Left renal cortex interstitium (tissue), 4 donors: ENCODE measurements around the gene DOCK10. TPM values are rescaled to one million over a fixed set of nuclear protein-coding genes. Genes with fewer than 3 reads are reported as not detected.
"Not testable (repeated sequence)": the region's sequence is repeated elsewhere in the genome, so short reads cannot be mapped to it uniquely, and the experiment has no call there.

Source experiments
- DNase-seq, 4 donors: peaks; one replicate each; pipeline ENCODE4 v3.0.0-alpha.2; 2013; ENCODE audit warnings: low read depth in 4 of 4, low spot score in 2 of 4, missing footprints in 1 of 4
- polyA plus RNA-seq, 4 donors: library from polyadenylated mRNA; unstranded; fragments of 120-200 nt; gene quantifications; one replicate each; pipeline ENCODE4 v1.2.1, GENCODE V29; 2013; ENCODE audit not compliant: insufficient read length in 4 of 4

DOCK10 gene
- polyA plus RNA-seq, 4 donors: 10.6 to 13.3 (median 11.2) TPM

DNA sequence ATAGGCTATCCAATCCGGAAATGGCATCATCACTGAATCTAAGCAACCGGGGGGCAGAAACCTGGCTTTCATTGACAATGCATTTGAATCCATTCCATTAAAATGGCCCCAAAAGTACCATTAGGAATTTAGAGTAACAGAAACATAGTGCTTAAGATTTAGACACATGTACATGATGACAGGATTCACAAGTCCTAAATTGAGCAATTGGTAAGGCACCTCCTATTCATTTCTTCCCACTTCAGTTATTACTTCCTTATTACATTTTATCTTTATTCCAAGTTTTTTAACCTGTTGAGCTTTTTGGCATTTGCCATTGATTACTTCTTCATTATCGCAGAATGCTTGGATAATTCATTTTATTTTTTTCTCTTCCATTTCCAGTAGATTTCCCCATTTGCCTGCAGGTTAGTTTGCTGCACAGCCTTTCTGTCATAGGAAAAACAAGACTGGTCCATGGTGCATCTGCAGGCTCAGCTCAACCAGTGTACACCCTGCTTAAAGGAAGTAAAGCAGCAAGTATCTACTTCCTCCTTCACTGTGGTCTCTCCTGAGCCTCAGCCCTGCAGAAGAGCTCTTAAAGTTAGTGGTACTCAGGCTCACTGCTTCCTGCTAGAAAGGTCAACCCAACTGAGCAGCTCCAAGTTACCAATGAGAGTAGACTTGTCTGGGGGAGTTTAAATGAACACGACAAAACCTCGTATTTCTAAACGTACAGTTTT is 89.2 kb downstream of the DOCK10 start:
- DNase-seq: no peak

DNA sequence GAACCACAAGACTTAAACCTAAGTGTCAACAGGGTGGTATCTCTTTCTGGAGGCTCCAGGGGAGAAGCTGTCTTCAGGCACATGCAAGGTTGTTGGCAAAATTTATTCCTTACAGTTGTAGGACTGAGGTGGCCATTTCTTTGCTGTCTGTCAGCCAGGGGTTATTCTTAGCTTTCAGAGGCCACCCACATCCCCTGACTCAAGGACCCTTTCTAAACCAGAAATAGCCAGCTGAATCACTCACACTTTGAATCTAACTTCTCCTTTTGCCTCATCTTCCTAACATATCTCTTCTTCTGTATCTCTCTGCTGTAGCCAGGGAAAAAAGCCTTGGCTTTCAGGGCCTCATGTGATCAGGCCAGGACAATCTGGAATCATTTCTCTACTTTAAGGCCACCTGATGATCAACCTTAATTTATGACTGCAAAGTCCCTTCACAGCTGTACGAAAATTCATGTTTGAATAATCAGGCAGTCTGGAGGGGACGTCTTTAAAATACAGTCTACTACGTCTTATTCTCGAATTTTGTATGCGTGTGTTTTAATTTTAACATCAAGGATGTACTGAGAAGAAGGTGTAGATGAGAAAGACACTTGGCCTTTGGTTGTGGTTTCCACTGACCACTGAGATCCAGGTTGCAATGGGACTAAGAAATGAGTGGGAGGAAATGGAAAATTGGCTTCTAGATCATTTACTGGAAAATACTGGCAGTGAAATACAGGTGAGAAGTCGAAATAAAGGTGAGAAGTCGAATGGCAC is 90.4 kb downstream of the DOCK10 start:
- no peak for DNase-seq

DNA sequence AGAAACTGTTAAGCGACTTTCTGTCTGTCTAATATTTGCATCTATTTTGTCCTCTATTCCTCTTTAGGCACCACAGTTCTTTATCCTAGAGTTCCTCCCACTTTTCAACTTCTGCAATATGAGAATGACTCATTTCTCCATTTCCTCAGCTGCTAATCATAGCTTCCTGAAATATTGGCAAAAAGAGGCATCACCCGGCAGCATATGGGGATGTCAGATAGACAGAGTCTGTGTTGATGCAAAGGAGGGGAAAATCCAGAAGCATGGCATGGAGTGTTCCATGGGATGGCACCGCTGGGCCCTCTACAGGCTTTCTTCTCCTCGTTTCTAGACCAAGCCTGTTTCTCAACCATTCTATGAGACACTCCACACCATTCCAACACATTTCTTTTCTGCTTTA is 93.4 kb downstream of the DOCK10 start:
- no peak for DNase-seq

DNA sequence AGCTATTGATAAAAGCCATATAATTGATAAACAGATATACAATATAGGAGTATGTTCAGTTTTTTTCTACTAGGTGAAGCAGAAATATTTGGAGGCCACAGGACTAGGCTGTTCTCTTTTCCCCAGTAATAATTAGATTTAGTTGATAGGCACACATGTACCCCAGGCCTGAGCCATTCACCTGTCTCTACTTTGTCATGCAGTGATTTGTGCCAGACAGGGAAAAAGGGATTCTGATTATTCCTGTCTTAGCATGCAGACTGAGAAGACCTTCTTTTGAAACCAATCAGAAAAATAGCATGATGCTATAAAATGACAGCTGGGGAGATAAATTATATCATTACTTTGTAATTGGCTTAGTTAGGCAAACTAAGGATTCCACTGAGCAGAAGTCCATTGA is 94.3 kb downstream of the DOCK10 start:
- DNase-seq: no peak

GRCh38 chr2:224947566-224947965 is 94.7 kb downstream of the DOCK10 start:
- DNase-seq: no peak

GRCh38 chr2:224946895-224947294 is 95.4 kb downstream of the DOCK10 start:
- DNase-seq: no peak

- no peak for DNase-seq
These were observed 97.3 kb downstream of the DOCK10 start for GRCh38 chr2:224944707-224945547.

DNA sequence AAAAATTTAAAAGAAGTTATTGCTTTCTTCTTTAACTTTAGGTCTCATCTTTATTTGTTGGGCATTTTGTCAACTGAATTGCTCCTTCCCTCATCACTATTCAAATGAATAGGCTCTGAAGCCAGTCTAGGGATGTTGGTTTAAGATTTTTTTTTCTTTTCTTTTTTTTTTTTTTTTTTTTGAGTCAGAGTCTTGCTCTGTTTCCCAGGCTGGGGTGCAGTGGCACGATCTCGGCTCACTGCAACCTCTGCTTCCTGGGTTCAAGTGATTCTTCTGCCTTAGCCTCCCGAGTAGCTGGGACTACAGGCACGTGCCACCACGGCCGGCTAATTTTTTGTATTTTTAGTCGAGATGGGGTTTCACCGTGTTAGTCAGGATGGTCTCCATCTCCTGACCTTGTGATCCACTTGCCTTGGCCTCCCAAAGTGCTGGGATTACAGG is 98.6 kb downstream of the DOCK10 start:
- DNase-seq: not testable (repeated sequence)

DNA sequence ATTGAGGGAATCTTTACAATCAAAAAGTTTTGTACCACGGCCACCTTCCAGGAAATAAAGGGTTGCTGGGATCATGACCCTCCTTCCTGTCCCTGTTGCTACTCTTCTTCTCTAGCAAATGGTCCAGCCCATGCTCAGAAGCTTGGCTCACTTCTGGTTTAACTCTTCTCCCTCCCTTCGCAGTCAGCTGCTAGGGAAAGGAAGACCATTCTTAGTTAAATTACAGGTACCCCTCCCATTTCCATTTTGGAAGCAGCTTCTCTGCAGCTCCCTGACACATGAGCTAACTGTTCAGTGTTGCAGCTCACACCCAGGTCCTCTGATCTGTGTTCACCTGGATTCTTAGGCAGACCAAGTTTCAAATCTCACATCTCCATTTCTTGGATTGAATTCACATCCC is 100.3 kb downstream of the DOCK10 start:
- no peak for DNase-seq

GRCh38 chr2:224940618-224941017 is 101.7 kb downstream of the DOCK10 start:
- DNase-seq: no peak

- peak in 3 of 4 donors; percentile 27 to 38 (median 36) for DNase-seq
These were observed 103.6 kb downstream of the DOCK10 start for GRCh38 chr2:224938651-224939182.

DNA sequence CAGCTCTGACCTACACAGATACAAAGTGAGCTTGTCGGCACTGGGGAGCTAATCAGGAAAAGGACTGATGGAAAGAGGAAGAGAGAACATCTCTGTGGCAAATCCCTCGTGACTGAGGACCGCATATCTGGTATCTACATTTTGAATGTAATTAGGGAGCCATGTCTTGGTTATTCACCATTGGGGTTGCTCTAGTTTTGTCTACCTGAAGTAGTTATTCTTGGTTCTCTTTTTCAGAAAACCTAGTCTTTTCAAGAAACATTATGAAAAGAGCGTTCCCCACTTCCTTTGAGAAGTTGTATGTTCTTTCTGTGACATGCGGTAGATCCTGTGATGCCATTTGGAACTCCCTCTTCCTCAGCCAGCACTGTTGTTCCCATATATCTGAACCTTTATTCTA is 104.4 kb downstream of the DOCK10 start:
- no peak for DNase-seq

GRCh38 chr2:224934526-224935188 is 107.6 kb downstream of the DOCK10 start:
- DNase-seq: peak in 1 of 4 donors; percentile 44

- no peak for DNase-seq
These were observed 108.8 kb downstream of the DOCK10 start for GRCh38 chr2:224933431-224933830.

DNA sequence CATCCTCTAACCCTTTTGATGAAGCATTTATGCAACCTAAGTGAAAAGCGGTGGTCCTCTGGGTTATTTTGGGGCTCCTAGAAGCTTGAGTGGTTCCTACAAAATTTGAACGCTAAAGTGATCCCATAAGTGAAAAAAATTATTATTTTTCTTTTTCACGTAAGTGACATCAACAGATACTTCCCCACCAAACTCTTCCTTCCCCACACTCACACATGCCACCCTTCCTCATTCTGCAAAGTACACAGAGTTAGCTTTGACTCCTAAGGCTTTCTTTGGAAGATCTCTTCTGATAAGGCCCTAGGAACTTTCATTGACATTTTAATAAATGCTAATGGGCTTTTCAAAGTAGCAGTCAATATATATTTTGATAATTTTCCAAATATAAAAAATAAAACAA is 109.7 kb downstream of the DOCK10 start:
- no peak for DNase-seq

DNA sequence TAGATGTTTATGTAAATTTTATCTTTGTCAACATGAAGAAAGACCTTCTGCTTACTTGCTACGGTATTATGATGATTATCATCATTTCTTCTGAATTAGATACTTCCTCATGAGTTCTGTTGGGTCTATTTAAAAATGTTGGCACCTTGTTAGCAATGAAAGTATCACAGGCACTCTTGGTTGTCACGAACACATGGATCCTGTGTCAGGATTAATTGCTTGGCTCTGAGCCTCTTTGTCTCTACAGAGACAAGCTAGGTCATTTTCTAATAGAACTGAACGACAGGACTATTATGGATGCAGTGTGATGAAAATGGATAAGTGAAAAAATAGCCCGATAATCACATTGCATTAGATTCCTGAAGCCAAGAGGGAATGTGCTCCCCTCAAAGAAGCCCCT is 110.3 kb downstream of the DOCK10 start:
- no peak for DNase-seq

GRCh38 chr2:224930990-224931389 is 111.3 kb downstream of the DOCK10 start:
- DNase-seq: no peak

DNA sequence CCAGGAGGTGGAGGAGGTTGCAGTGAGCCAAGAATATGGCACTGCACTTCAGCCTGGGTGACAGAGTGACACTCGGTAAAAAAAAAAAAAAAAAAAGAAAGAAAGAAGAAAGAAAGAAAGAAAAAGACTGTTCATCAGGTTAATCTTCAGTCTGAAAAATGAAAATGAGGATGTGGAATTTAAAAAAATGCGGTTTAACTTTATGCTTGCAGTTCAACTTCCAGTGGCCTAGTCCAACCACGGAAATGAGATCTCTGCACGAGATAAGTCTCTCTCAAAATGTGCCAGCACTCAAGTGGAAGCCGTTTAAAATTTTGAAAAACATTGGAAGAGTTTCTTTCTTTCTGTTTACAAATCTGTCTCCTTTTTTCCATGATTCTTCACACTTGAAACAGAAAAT is 112.1 kb downstream of the DOCK10 start:
- no peak for DNase-seq

DNA sequence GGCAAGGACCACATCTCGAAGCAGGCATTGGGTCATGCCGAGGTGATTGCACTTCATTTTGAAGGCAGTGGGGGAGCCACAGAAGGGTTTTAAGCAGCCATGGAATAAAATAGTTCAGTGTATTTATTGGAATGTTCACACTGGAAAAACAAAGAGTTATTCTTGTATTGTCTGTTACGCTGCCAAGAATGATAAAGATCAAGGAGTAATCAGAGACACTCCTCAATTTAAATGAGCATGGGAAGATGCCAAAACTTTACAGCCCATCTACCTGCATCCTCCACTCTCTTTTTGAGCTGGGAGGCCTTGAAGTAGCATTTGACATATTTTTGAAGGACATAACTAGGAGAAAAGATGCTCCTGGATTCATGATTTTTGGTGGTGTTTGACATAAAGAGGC is 112.8 kb downstream of the DOCK10 start:
- no peak for DNase-seq

DNA sequence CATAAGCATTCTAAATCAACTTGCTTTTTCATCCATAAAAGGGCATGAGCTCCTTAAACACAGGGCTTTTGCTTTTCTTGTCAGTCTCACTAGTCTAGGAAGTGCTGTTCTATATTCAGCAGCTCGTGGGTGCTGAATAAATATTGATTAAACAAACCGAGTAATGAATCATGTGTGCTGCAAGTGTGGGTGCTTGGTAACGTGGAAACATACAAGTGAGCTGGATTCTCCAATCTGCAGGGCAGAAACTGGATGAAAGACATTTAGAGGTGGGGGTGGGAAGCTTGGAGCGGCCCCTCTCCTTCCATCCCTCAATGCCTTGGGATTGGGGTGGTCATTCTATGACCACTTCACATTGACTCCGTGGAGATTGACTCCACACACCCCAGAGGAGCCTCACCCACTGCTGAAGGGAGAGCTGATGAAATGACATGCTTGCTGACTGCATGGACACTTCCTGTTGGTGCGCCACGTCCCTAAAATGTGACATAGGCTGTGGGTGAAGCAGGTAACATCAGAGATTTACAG is 114.6 kb downstream of the DOCK10 start:
- no peak for DNase-seq
